Loucy (cell line): Measurements from ENCODE around the gene CELSR1.

Experiments
- H2AFZ ChIP-seq: fragments of 200-600 bp; sonication (generic); 2 replicates; pipeline ENCODE4 v1.6.0; 2016; ENCODE audit warnings: antibody characterized with exemption, mild to moderate bottlenecking, low read length, moderate library complexity
- H3F3A ChIP-seq: fragments of 200-600 bp; 2 replicates; pipeline ENCODE4 v1.6.0; 2016; ENCODE audit warnings: antibody characterized with exemption, low read depth, mild to moderate bottlenecking
- H3K27me3 ChIP-seq: fragments of 200-600 bp; sonication (generic); 2 replicates; pipeline ENCODE4 v1.6.1; 2014; ENCODE audit warnings: low read length, mild to moderate bottlenecking; ENCODE audit not compliant: insufficient read depth, poor library complexity, severe bottlenecking
- H3K36me3 ChIP-seq: fragments of 200-600 bp; sonication (generic); 2 replicates; pipeline ENCODE4 v1.6.1; 2016; ENCODE audit warnings: low read length; ENCODE audit not compliant: insufficient read depth
- H3K4me1 ChIP-seq: fragments of 200-600 bp; sonication (generic); 2 replicates; pipeline ENCODE4 v1.5.1; 2014; ENCODE audit warnings: low read length, mild to moderate bottlenecking; ENCODE audit not compliant: insufficient read depth, poor library complexity, severe bottlenecking
- H3K4me2 ChIP-seq: fragments of 200-600 bp; sonication (generic); 2 replicates; pipeline ENCODE4 v1.6.0; 2014; ENCODE audit warnings: antibody characterized with exemption, low read length, low read depth, mild to moderate bottlenecking; ENCODE audit not compliant: poor library complexity, severe bottlenecking
- H3K4me3 ChIP-seq: fragments of 200-600 bp; sonication (generic); 2 replicates; pipeline ENCODE4 v1.5.1; 2014; ENCODE audit warnings: low read length, mild to moderate bottlenecking, mixed read lengths; ENCODE audit not compliant: poor library complexity, severe bottlenecking
- H3K79me2 ChIP-seq: fragments of 200-600 bp; sonication (generic); 2 replicates; pipeline ENCODE4 v1.6.1; 2014; ENCODE audit warnings: low read length; ENCODE audit not compliant: insufficient read depth
- H3K9ac ChIP-seq: fragments of 200-600 bp; sonication (generic); 2 replicates; pipeline ENCODE4 v1.6.0; 2014; ENCODE audit warnings: mild to moderate bottlenecking, low read depth, low read length, moderate library complexity; ENCODE audit not compliant: poor library complexity, severe bottlenecking
- H3K9me2 ChIP-seq: fragments of 200-600 bp; sonication (generic); replicated peaks from 2 replicates; pipeline ENCODE4 v1.6.1; 2016; ENCODE audit warnings: low read depth, low read length, mixed read lengths
- H3K9me3 ChIP-seq: fragments of 200-600 bp; sonication (generic); 2 replicates; pipeline ENCODE4 v1.6.1; 2014; ENCODE audit warnings: mild to moderate bottlenecking, antibody characterized with exemption, low read length, low read depth; ENCODE audit not compliant: insufficient read depth
- H4K20me1 ChIP-seq: fragments of 200-600 bp; sonication (generic); 2 replicates; pipeline ENCODE4 v1.6.0; 2014; ENCODE audit warnings: antibody characterized with exemption, low read length, mild to moderate bottlenecking; ENCODE audit not compliant: insufficient read depth, poor library complexity, severe bottlenecking
- CTCF ChIP-seq: fragments of 200-600 bp; sonication (generic); conservative IDR thresholded peaks from 2 replicates; pipeline ENCODE4 v1.5.1; 2014; ENCODE audit warnings: mild to moderate bottlenecking, antibody characterized with exemption, low read length
- EZH2phosphoT487 ChIP-seq: fragments of 200-600 bp; IDR thresholded peaks from 2 replicates; pipeline ENCODE4 v1.6.1; 2018; ENCODE audit warnings: antibody characterized with exemption, mild to moderate bottlenecking, moderate library complexity, borderline replicate concordance

CELSR1 gene

GRCh38 chr22:46467006-46467405 is 70.4 kb downstream of the CELSR1 start:
- Histone ChIP-seq H3K9me3 (no peaks in the 10 kb centered on the region), H3K36me3 (no peaks in the 10 kb centered on the region), H3K27me3 (no peaks in the 10 kb centered on the region), H3K4me2 (no peak overlapping the region), H3K9ac (no peak overlapping the region), H3K9me2 (no peaks in the 10 kb centered on the region), H2AFZ (no peak overlapping the region), H3K4me1 (no peaks in the 10 kb centered on the region), H3F3A (no peaks in the 10 kb centered on the region), H3K4me3 (no peak overlapping the region), H4K20me1 (no peaks in the 10 kb centered on the region), H3K79me2 (no peaks in the 10 kb centered on the region)
- no peak for TF ChIP-seq EZH2phosphoT487
- no peak for TF ChIP-seq CTCF

GRCh38 chr22:46466255-46466676 is 71.2 kb downstream of the CELSR1 start:
- H3K4me2 ChIP-seq = no peak overlapping the region
- no peak overlapping the region for H3K9ac ChIP-seq
- H3K4me1 ChIP-seq = no peaks in the 10 kb centered on the region
- H3K79me2 ChIP-seq = no peaks in the 10 kb centered on the region
- H3K9me3 ChIP-seq = no peaks in the 10 kb centered on the region
- no peaks in the 10 kb centered on the region for H3K27me3 ChIP-seq
- TF ChIP-seq EZH2phosphoT487 = no peak
- TF ChIP-seq CTCF = no peak
- no peaks in the 10 kb centered on the region for H4K20me1 ChIP-seq
- H3K4me3 ChIP-seq = no peak overlapping the region
- no peaks in the 10 kb centered on the region for H3F3A ChIP-seq
- H2AFZ ChIP-seq = no peak overlapping the region
- H3K9me2 ChIP-seq = no peaks in the 10 kb centered on the region
- H3K36me3 ChIP-seq = no peaks in the 10 kb centered on the region

GRCh38 chr22:46465793-46466192 is 71.6 kb downstream of the CELSR1 start:
- no peak overlapping the region for H3K4me2 ChIP-seq
- H3K27me3 ChIP-seq = no peaks in the 10 kb centered on the region
- no peaks in the 10 kb centered on the region for H3K79me2 ChIP-seq
- TF ChIP-seq CTCF = no peak
- TF ChIP-seq EZH2phosphoT487 = no peak
- no peaks in the 10 kb centered on the region for H3K9me3 ChIP-seq
- H3K4me3 ChIP-seq = no peak overlapping the region
- H3K9me2 ChIP-seq = no peaks in the 10 kb centered on the region
- no peak overlapping the region for H2AFZ ChIP-seq
- no peak overlapping the region for H3K9ac ChIP-seq
- H3K4me1 ChIP-seq = no peaks in the 10 kb centered on the region
- no peaks in the 10 kb centered on the region for H3K36me3 ChIP-seq
- no peaks in the 10 kb centered on the region for H4K20me1 ChIP-seq
- H3F3A ChIP-seq = no peaks in the 10 kb centered on the region
